Endothelial cell (in vitro differentiated cells): ENCODE results near the gene PID1. TPM values are rescaled to one million over a fixed set of nuclear protein-coding genes. Genes with fewer than 3 reads are reported as not detected.

ENCODE experiments used
- DNase-seq: peaks from one replicate; pipeline ENCODE4 v3.0.0; 2021; ENCODE audit warnings: low spot score
- H3K27ac Mint-ChIP-seq: one replicate; pipeline ENCODE4 v1.8.0; 2021; ENCODE audit warnings: mixed read lengths, inconsistent platforms; ENCODE audit not compliant: unreplicated experiment
- H3K27me3 Mint-ChIP-seq: one replicate; pipeline ENCODE4 v1.8.0; 2021; ENCODE audit warnings: mild to moderate bottlenecking, moderate library complexity, mixed read lengths, inconsistent platforms; ENCODE audit not compliant: unreplicated experiment
- H3K36me3 Mint-ChIP-seq: one replicate; pipeline ENCODE4 v1.8.0; 2021; ENCODE audit warnings: mild to moderate bottlenecking, low read depth, mixed read lengths, inconsistent platforms; ENCODE audit not compliant: unreplicated experiment
- H3K4me1 Mint-ChIP-seq: one replicate; pipeline ENCODE4 v1.8.0; 2021; ENCODE audit warnings: mild to moderate bottlenecking, mixed read lengths, inconsistent platforms; ENCODE audit not compliant: unreplicated experiment
- H3K4me3 Mint-ChIP-seq: one replicate; pipeline ENCODE4 v1.8.0; 2021; ENCODE audit warnings: mild to moderate bottlenecking, mixed read lengths, inconsistent platforms; ENCODE audit not compliant: unreplicated experiment
- H3K9me3 Mint-ChIP-seq: one replicate; pipeline ENCODE4 v1.8.0; 2021; ENCODE audit warnings: mixed read lengths, inconsistent platforms; ENCODE audit not compliant: unreplicated experiment
- total RNA-seq: library from RNA; stranded (reverse); fragmentation: NEBNext Ultra II Directional; extraction: Animal tissue kit (Norgen Biotek cat#: 25700); gene quantifications from one replicate; pipeline ENCODE4 v1.2.1, GENCODE V29; 2021; ENCODE audit not compliant: unreplicated experiment
- TF ChIP-seq, protein P1 (sequence below): fragments of 200-600 bp; sonication (generic); IDR thresholded peaks from one replicate; pipeline ENCODE4 v1.5.0; 2021; ENCODE audit warnings: antibody characterized with exemption; ENCODE audit not compliant: unreplicated experiment

Gene PID1
- total RNA-seq, 1 donor from 2014 or later: not detected

- no peaks in the 10 kb centered on the region for H3K4me1 Mint-ChIP-seq
- TF ChIP-seq, protein P1, sequence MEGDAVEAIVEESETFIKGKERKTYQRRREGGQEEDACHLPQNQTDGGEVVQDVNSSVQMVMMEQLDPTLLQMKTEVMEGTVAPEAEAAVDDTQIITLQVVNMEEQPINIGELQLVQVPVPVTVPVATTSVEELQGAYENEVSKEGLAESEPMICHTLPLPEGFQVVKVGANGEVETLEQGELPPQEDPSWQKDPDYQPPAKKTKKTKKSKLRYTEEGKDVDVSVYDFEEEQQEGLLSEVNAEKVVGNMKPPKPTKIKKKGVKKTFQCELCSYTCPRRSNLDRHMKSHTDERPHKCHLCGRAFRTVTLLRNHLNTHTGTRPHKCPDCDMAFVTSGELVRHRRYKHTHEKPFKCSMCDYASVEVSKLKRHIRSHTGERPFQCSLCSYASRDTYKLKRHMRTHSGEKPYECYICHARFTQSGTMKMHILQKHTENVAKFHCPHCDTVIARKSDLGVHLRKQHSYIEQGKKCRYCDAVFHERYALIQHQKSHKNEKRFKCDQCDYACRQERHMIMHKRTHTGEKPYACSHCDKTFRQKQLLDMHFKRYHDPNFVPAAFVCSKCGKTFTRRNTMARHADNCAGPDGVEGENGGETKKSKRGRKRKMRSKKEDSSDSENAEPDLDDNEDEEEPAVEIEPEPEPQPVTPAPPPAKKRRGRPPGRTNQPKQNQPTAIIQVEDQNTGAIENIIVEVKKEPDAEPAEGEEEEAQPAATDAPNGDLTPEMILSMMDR: no peak
- H3K27ac Mint-ChIP-seq: no peak overlapping the region
- H3K27me3 Mint-ChIP-seq: no peaks in the 10 kb centered on the region
- H3K9me3 Mint-ChIP-seq: no peaks in the 10 kb centered on the region
- H3K4me3 Mint-ChIP-seq: no peak overlapping the region
- no peaks in the 10 kb centered on the region for H3K36me3 Mint-ChIP-seq
- no peak for DNase-seq
Observed at GRCh38 chr2:229095472-229095871, 175.6 kb downstream of the PID1 start.

- Mint-ChIP-seq H3K36me3 (no peaks in the 10 kb centered on the region), H3K9me3 (no peaks in the 10 kb centered on the region), H3K4me1 (peaks cover 2% of the 10 kb centered on the region), H3K27ac (no peak overlapping the region), H3K27me3 (no peaks in the 10 kb centered on the region), H3K4me3 (no peak overlapping the region)
- TF ChIP-seq, protein P1: no peak
- no peak for DNase-seq
Observed at GRCh38 chr2:229090225-229090624, 180.9 kb downstream of the PID1 start.

GRCh38 chr2:229089776-229090175, 181.3 kb downstream of the PID1 start:
- Mint-ChIP-seq H3K4me1 (peaks cover 2% of the 10 kb centered on the region), H3K36me3 (no peaks in the 10 kb centered on the region), H3K27me3 (no peaks in the 10 kb centered on the region), H3K4me3 (no peak overlapping the region), H3K27ac (no peak overlapping the region), H3K9me3 (no peaks in the 10 kb centered on the region)
- TF ChIP-seq, protein P1: no peak
- DNase-seq: no peak

DNA sequence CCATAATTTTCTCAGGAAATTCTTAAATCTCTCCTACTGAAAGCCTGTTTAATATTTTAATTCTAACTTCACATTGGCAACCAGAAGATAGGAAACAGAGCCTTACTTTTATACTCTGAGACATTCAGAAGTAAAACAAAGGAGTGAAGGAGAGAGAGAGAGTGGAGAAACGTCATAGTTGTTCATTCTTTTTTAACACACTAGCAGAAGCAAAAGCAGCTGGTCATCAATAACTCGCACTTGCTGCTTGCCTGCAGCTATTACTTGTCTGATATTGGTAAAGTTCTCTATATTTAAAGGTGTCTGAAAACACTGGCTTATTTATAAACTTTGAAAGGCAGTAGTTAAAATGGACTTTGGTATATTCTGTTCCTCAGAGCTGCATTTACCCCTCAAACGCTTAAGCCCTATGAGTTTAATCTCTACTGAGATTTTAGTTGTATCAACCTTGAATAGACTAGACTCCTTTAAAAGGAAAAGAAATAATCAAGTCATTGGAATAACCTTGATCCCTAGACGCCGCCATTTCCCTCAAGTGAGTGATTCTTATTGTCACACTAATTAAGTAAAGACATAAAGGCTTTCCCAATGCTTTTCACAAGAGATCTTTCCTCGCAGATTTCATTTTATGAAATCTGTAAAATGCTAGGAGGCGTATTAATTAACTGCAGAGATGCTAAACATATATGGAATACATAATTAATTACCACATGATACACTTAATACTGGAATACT, 182.0 kb downstream of the PID1 start:
- Mint-ChIP-seq H3K27ac (no peak overlapping the region), H3K9me3 (no peaks in the 10 kb centered on the region), H3K4me1 (peaks cover 2% of the 10 kb centered on the region)

DNA sequence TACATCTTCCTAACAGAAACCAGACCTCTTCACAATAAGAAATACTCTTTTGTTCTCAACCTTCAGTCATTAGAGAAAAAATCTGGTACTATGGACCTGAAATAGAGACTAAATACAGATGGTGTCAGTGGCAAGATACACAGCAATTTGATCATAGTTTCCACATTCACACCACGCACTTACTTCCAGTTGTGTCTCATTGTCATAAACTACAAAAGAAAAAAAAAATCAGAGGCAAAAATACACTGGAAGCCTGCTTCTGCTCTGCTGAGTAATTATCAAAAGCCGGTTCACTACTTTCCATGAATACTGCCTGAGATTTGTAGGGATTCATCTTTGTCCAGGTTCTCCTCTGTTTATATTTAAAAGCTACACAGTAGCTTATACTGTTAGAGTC, 182.6 kb downstream of the PID1 start:
- H3K4me1 Mint-ChIP-seq: peaks cover 2% of the 10 kb centered on the region
- H3K9me3 Mint-ChIP-seq: no peaks in the 10 kb centered on the region
- TF ChIP-seq, protein P1: no peak
- no peaks in the 10 kb centered on the region for H3K27me3 Mint-ChIP-seq
- no peak for DNase-seq
- no peaks in the 10 kb centered on the region for H3K36me3 Mint-ChIP-seq
- no peak overlapping the region for H3K4me3 Mint-ChIP-seq
- no peak overlapping the region for H3K27ac Mint-ChIP-seq

More for the DNA sequence above, 182.0 kb downstream of the PID1 start:
- TF ChIP-seq, protein P1: no peak
- DNase-seq: no peak
- Mint-ChIP-seq H3K4me3 (no peak overlapping the region), H3K36me3 (no peaks in the 10 kb centered on the region), H3K27me3 (no peaks in the 10 kb centered on the region)
